HG03039 (cell line): ENCODE measurements around the gene DCTD.

ENCODE experiments used
- ATAC-seq: cut with Tn5 transposase; IDR thresholded peaks from one replicate; pipeline ENCODE4 v1.9.1; 2021; ENCODE audit warnings: mild to moderate bottlenecking, moderate library complexity; ENCODE audit not compliant: unreplicated experiment

The DCTD gene

DNA sequence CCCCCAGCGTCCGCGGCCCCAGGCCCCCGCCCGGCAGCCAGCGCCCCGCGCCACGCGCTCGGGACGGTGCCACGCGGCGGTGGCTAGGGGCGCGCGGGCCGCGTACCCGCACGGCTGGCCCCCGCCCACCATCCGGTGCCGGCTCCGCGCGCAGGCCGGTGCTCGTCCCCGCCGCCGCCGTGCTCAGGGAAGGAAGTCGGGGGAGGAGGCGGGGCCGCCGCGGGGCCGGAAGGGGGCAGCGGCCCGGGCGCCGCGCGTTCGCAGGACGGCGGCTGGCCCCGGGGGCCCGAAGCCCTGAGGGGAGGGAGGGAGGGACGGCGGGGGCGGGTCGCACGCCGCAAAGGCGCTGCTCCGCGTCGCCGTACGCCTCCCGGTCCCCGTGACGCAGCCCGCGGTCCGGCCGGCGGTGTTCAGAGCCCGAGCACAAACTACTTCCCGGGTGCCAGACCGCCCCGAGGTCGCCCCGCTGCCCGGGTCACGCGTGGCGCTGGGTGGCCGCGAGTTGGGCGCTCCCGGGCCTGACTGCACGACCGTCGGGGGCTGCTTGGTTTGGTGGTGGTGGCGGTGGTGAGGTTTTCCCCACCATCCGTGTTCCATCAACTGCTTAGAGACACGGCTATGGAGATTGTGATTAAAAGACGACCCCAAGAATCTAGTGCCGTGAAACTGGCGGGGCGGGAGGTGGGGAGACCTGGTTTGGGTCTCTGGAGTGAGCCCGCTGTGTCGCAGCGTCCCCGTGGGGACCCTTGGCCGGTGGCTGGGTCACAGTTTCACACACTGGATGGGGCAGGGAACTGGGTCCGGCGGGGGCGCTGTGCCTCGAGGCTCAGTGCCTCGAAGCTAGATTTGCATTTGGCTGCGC lies at the start of gene DCTD:
Gene DCTD, minus strand, starts transcription at position 205 of the 862 bp plus-strand sequence. CDS start 1,818 bp downstream, outside the sequence.
- ATAC-seq: peak; percentile 77

DNA sequence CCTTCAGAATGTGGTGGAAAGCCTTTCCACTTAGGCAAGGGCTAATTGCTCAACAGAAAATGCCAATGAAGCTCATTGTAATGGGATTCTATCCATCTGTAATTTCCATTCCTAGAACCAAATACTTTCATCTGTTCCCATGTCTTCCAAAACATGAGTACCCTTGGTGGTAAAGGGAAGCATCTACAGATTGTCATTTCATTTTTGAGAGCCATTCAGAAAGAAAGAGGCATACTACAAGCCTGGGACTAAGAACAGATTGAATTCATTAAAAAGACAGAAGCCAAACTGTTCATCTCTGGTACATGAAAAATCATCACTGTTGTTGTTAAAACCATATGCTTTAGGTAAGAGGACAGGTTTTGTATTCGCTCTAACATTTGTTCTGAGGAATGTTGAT lies 43.6 kb upstream of the DCTD start:
- no peak for ATAC-seq

DNA sequence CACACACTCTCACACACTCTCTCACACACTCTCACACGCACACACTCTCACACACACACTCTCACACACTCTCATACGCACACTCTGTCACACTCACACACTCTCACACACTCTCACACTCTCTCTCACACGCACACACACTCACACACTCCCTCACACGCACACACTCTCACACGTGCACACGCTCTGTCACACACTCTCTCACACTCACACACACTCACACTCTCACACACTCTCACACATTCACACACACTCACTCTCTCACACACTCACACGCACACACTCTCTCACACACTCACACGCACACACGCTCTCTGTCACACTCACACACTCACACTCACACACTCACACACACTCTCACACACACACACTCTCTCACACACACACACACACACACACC lies 43.0 kb upstream of the DCTD start:
- no peak for ATAC-seq

DNA sequence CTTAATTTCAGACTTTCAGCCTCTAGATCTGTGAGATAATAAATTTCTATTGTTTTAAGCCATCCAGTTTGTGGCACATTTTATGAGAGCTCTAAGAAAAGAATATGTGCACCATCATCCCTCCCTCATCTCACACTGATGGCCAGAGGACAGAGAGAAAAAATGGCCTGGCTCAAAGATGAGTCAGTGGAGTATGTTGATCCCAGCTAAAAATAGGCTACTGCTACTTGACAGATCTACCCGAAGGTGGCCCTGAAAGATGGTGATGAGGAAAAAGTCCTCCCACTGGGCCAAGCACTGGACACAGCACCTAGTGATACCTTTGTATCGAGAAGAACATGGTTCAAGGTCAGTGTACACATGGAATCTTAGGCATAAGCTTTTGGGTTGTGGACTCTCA lies 38.2 kb upstream of the DCTD start:
- no peak for ATAC-seq

DNA sequence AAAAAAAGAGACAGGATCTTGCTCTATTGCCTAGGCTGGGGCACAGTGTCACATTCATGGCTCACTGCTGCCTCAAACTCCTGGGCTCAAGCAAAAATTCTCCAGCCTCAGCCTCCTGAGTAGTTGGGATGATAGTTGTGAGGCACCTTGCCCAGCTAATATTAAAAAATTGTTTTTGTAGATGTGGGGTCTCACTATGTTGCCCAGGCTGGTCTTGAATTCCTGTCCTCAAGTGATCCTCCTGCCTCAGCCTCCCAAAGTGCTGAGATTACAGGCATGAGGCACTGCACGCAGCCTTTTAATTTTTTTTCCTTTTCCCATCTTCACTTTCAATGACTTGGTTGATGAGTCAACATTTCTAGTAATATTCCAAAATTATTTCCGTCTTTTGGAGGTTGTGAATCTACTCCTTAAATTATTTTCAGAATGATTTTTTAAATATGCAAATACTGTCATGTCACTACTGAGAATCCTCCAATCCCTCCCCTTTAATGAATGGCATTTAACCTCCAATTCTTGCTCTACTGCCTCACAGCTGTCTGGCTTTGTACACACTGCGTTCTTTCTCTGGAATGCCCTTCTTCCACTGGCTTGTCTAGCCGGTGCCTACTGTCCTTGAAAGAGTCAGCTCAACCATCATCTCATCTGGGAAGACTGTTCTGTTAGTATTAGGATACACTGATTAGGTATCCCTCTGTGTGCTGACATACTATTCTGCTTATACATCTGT lies 27.5 kb upstream of the DCTD start:
- ATAC-seq: no peak

DNA sequence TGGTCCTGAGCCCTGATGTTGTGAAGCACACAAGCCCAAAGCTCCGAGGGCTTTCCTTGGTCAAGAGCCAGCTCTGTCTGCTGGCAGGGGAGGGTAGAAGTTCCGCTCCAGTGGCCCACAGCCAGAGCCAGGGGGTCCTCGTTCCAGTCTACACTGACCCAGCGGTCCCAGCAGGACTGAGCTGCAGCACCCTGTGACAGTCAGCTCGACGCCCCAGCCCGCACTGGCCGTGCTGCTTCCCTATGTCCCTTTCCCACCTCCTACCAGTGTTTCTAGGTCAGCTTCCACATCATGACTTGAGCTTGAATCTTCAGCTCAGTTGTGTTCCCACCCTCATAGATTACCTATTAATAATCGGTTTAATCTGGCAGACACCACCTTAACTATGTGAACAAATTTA lies 22.5 kb upstream of the DCTD start:
- ATAC-seq: no peak

DNA sequence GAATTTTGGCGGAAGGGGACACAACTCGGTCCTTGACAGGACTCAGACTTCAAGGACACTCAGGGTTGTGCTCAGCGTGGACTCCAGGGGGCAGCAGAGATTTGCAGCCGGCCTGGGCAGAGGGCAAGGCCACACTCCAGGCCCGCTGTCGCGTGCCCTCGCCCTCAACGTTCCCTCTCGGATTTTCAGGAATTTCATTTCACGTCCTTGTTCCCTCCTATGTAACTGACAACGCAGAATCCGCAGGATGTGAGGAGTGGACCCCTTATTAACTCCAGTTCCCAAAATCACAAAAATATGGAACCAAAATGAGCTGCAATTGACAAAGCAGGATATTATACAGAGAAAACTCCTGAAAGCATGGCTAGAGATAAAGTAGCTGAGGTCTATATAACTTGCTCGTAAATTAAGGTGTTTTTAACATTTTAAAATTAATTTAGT lies 21.0 kb upstream of the DCTD start:
- ATAC-seq: peak; percentile 92

DNA sequence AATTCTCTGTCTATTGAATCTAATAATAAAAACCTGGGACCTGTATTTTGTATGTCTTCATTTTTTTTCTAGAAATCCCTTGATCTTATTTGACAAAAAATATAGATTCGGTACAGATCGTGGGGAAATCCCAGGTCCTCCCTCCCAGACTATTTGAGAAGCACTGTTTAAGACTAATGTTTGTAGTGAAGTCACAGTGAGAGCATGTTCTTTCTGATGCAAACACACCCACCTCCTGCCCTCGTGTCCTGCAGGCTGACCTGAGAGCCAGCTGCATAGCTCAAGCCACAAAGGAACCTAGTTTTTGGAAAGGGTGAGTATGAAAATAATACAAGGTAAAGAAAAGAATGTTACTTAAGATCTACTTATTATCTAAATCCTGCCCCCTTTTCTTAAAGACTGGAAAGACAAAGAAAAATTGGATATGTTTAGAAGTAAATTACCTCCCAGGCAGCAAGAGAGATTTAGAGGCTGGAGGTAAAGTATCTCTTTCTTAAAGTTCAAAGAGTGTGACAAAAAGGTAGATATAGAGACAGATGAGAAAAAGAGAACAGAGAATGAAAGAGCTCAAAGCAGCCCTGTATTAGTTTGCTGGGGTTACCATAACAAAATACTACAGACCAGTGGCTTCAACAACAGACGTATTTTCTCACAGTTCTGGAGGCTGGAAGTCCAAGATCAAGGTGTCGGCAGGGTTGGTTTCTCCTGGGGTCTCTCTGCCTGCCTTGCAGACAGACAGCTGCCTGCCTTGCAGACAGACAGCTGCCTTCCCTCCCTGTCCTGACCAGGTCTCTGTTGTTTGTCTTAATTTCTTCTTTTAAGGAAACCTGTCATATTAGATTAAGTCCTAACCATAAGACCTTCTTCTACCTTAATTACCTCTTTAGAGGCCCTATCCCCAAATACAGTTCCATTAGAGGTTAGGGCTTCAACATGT lies 20.4 kb upstream of the DCTD start:
- ATAC-seq: peak; percentile 15

DNA sequence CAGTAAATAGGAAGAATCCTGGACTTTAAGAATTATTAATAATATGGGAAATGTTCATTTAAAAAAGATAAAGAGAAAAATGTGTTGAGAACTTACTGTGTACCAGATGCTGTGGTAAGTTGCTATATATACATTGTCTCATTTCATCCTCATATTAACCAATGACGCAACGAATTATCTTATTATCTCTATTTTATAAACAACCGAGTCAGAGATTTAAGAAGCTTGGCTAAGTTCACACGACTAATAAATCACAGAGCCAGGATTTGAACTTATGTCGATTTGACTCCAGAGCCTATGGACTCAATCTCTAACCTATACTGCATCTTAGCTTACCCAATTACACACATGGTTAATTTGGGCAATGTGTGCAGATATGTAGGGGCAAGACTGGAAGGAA lies 15.5 kb upstream of the DCTD start:
- no peak for ATAC-seq

DNA sequence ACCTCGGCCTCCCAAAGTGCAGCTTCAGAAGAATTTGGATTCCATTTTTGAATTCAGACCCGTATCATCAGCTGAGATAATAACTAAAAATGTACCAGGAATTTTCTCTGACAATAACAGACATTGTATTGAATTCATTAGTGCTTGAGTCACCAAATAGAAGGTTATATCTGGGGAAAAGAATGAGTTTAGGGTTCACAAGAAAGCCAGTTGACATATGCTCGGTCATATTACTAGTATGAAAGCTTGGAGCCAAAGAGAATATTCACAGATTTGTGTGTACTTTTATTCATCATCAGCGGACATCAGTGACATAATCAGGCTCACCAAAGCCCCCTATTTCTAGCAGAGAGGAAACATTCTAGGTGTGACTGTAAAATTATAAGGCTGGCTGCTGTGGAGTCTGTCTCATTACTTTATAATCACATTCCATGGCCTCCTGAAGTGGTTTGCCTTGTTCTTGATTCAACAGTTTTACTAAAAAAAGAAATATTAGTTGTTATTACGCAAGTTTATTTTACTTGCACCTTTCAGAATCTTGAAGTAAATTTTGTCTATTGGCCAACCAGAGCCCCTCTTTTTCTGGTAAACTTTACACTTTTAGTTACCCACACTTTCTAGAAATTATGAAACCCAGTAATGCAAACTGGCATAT lies 14.6 kb upstream of the DCTD start:
- ATAC-seq: no peak

DNA sequence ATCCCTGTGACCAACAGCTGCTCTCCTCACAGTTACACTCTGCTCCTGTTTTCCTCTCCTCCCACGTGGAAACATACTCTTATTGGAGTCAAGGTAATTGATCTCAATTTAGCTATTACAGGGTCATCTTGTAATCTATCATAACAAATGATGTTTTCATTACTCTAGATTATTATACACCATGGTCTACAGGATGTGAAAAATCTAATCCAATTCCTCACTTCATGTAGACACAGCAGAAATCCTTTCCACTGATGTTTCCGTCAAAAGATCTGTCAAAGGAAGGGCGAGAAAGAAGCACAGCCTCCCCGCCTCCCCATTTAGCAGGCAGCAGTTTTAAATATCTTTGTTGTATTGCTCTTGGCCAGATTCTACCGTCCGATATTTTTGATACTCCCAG lies 13.7 kb upstream of the DCTD start:
- no peak for ATAC-seq

DNA sequence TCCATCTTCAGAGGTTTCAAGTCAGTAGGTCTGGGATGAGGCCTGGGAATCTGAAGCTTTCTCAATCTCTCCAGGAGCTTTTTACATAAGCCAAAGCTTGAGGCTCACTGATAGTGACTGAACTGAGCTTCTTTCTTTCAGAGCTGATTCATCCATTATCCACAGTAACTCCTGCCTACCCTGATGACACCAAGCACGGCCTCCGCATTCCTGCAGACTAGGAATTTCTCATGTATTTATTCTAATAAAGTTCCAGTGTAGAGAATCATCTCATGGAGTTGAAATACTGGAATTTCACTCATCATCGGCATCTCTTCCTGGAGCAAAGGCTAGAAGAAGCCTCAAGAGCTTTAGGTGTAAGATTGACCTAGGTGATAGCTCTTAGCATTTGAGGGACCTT lies 12.1 kb upstream of the DCTD start:
- ATAC-seq: no peak

DNA sequence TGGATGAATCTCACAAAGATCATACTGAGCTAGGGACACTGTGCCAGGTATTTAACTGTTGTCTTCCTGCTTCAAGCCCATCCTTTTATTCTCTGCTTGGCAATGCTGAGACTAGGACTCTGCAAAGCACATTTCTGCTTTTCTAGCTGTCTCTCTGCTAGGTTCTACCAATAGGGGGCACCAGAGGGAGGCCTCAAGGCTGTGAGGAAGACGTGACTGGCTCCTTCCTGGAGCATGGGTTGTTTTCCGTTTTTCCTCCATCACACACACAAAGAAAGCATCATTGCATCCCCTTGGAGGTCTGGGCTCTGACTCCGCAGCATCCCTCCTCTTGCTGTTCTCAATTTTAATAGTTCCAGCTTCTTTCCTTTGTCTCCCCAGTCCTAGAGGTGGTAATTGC lies 10.9 kb upstream of the DCTD start:
- ATAC-seq: no peak

DNA sequence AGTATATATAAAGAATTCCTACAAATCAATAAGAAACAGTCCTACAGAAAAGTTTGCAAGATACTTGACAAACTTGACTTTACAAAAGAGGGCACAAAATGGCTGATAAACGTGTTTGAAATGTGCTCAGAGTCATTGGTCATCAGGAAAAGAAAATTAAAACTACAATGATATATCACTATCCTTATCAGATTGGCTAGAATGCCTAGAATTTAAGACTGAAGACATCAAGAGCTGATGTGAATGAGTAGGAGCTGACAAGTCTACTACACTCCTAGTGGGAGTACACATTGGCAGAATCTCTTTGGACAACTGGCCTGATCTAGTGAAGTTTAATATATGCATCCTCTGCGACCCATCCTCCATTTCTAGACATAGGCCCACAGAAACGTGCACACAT lies 10.3 kb upstream of the DCTD start:
- no peak for ATAC-seq

DNA sequence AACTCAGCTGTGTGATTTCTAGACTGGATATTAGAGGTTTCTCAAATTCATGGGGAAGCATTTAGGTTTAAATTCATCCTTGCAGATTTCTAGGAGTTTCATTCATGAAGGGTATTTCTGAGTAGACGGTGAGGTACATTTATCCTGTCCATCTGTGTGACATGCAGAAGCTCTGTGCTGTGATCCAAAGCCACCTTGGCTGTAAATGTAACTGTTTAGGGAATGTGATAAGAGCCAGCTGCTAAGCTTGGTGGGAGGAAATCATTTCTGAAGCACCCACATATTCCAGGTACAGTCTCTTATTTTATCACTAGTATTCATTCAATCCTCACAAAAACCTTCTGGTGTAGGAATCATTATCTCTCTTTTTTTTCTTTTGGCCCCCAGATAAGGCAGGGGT lies 8.7 kb upstream of the DCTD start:
- ATAC-seq: no peak

DNA sequence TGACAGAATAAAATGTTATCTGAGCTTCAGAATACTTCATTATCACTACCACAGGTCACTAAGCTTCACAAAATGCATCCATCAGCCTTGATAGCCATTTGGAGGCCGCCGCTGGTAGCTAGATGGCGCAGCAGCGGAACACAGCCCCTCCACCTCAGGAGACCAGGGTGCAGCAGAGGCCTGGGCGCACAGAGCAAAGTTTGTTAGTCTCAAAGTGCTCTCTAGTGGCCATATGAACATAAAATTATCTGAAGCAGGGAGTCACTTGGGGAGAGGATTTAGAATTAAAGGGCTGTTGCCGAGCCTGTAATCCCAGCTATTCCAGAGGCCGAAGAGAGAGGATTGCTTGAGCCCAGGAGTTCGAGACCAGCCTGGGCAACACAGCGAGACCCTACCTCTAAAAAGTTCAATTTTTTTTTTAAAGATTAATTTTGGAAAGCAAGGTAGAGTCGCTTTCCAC lies 8.1 kb upstream of the DCTD start:
- peak; percentile 99 for ATAC-seq

DNA sequence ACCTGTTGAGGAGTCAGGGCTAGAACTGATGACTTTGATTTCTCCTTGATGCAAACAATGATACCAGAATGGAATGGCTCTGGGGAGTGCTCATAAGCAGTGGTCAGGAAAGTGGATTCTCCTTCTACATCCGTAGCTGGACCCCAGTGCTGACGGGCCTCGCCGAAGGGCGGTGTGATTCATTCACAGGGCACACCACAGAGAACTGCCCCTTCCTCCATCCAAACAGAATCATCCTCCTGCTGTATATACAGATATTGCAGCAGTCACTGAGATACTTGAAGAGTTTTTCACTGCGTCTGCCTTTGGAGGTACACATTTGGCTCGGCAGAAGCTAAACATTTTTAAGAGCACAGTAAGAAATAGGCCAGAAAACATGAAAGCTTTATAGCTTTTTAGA lies 7.3 kb upstream of the DCTD start:
- no peak for ATAC-seq

DNA sequence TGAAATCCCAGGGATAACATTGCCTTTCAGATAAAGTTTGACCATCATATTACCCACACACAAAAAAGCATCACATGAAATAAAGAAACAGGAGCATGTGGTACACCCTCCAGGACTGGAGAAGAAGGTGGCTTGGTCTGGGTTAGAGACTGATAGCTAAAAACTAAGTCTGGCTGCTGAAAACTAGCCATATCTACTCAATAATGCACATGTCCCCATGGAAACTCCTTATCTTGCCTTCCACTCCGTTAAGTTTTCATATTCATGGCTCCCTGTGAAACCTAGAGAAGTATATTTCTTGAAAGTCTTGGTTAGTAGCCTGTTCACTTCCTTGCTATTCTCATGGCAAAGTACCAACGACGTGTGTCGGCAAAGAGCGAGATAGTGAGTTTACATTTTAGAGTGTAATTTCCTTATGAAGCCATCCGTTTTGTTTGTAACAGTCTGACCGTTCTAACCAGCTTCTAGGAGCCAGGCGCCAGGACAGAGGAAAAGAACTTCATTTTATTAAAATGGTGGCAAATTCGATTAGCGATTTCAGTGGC lies 6.7 kb upstream of the DCTD start:
- no peak for ATAC-seq

DNA sequence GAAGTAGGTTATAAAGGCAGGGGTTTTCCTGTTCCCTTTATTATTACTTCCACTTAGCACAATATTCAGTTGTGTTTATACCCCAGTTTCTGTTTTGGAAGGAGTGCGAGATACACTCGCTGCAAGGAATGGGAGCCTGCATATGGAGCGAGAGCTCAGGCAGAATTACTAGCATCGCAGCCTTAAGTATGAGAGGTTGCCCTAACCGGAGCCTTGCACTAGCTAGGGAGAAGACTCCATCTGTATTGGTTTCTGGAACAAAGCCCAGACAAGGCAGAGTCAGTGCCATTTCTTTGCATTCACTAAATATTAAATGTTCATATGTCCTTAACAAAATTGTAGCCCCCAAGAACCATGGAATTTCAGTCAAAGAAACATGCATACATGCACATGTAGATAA lies 6.2 kb upstream of the DCTD start:
- ATAC-seq: no peak
